Gastroesophageal sphincter (tissue), 3 donors: Measurements from ENCODE around the gene PARP8.

Experiments
- EP300 ChIP-seq: sonication (generic); formaldehyde crosslinking; IDR thresholded peaks from one replicate; pipeline ENCODE4 v1.6.1; 2017; ENCODE audit warnings: antibody characterized with exemption, mild to moderate bottlenecking
- POLR2A ChIP-seq, 2 donors: fragments of 450-650 bp; IDR thresholded peaks; one replicate each; pipeline ENCODE4 v1.6.1; 2017; ENCODE audit warnings: antibody characterized with exemption in 2 of 2, mild to moderate bottlenecking in 2 of 2, moderate library complexity in 1 of 2
- TF ChIP-seq, protein P1 (sequence below), 4 experiments: fragments of 200-600 bp in 2 of 4; fragments of 450-650 bp in 2 of 4; sonication (generic) in 1 of 4; IDR thresholded peaks; one replicate each; pipeline ENCODE4 v1.5.1; 2017 to 2019; ENCODE audit warnings: antibody characterized with exemption in 4 of 4, mild to moderate bottlenecking in 2 of 4, moderate library complexity in 2 of 4

DNA sequence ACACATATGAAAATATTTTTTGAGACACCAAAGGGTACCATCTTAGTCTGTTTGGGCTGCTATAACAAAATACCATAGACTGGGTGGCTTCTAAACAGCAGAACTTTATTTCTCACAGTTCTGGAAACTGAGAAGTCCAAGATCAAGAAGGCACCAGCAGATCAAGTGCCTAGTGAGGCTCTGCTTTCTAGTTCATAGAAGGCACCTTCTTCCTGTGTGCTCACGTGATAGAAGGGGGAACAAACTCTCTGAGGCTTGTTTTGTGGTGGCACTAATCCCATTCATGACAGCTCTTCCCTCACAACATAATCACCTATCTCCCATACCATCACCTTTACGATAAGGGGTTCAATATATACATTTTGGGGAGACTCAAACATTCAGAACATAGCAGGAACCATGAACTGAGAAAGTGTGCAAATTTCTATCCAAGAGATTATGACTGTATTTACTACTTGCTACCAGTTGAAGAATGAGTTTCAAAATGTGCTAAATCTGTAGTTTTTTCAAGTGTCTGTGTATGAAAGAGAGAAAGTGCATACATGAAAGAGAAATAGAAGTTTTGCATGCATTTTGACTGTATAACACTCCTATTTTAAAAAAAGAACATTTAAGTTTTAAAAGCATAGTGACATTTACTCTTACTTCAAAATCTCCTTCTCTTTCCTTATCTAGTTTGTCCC lies 207.3 kb downstream of the PARP8 start:
- TF ChIP-seq, protein P1, sequence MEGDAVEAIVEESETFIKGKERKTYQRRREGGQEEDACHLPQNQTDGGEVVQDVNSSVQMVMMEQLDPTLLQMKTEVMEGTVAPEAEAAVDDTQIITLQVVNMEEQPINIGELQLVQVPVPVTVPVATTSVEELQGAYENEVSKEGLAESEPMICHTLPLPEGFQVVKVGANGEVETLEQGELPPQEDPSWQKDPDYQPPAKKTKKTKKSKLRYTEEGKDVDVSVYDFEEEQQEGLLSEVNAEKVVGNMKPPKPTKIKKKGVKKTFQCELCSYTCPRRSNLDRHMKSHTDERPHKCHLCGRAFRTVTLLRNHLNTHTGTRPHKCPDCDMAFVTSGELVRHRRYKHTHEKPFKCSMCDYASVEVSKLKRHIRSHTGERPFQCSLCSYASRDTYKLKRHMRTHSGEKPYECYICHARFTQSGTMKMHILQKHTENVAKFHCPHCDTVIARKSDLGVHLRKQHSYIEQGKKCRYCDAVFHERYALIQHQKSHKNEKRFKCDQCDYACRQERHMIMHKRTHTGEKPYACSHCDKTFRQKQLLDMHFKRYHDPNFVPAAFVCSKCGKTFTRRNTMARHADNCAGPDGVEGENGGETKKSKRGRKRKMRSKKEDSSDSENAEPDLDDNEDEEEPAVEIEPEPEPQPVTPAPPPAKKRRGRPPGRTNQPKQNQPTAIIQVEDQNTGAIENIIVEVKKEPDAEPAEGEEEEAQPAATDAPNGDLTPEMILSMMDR (IDR thresholded peaks at IDR 0.05) = no peak
- no peak for TF ChIP-seq EP300
- no peak for TF ChIP-seq POLR2A (IDR thresholded peaks at IDR 0.05)
